ENCODE measurements around the gene TLK2.

The TLK2 gene

DNA sequence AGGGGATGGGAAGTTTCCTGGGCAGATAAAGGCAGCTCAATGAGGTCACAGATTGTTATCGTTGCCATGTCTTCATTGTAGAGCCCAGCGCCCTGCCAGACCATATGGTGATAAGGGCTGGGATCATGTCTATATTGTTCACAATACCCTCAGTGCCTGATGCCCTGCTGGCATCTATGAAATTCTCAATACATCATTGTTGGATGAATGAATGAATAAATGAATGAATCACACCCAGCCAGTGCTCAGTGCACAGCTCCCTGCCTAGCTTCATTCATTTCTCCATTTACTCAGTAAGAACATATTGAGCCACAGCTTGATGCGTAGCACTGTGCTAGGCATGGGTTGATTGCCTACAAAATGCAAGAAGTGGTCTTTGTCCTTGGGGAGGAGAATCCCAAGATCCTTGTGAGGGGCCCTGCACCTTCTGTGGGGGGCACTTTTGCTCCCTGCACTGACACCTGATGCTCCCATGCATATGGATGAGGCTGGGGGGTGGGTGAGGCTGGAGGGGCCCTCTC is 178.6 kb downstream of the TLK2 start:
- DNase-seq (ENCODE audit: extremely low read depth, insufficient read length): no peak
- H3K36me3 ChIP-seq (ENCODE audit: control insufficient read depth, insufficient read depth, low read length): no peaks in the 10 kb centered on the region

DNA sequence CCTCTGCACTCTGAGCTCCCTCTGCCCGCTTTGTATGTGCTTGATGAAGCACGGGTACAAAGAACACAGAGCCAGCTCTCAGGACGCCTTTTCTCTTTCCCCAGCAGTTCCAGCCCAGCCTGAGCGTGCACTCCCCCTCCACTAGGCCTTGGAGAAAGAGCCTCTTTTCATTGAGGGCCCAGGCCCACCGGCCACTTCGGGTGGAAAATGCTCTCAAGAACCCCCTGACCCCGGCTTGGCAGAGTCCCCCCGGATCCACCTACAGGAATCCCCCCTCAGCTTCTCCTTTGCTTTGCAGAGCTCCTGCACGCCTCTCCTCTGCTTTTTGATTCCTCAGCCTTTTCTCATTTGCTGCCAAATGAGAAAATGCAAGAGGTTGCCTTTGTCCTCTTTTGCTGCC is 179.1 kb downstream of the TLK2 start:
- Histone ChIP-seq H3K27me3 (replicated peaks; ENCODE audit: control insufficient read depth, insufficient read depth, low read length) (no peaks in the 10 kb centered on the region), H3K36me3 (ENCODE audit: control insufficient read depth, insufficient read depth, low read length) (no peaks in the 10 kb centered on the region), H3K4me3 (replicated peaks; ENCODE audit: low read depth, low read length) (no peak overlapping the region)
- TF ChIP-seq, protein P1, sequence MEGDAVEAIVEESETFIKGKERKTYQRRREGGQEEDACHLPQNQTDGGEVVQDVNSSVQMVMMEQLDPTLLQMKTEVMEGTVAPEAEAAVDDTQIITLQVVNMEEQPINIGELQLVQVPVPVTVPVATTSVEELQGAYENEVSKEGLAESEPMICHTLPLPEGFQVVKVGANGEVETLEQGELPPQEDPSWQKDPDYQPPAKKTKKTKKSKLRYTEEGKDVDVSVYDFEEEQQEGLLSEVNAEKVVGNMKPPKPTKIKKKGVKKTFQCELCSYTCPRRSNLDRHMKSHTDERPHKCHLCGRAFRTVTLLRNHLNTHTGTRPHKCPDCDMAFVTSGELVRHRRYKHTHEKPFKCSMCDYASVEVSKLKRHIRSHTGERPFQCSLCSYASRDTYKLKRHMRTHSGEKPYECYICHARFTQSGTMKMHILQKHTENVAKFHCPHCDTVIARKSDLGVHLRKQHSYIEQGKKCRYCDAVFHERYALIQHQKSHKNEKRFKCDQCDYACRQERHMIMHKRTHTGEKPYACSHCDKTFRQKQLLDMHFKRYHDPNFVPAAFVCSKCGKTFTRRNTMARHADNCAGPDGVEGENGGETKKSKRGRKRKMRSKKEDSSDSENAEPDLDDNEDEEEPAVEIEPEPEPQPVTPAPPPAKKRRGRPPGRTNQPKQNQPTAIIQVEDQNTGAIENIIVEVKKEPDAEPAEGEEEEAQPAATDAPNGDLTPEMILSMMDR (IDR thresholded peaks at IDR 0.05; ENCODE audit: insufficient read depth, low read length, poor library complexity, severe bottlenecking): no peak
- DNase-seq (ENCODE audit: extremely low read depth, insufficient read length): no peak

More for the DNA sequence above, 178.6 kb downstream of the TLK2 start:
- H3K27me3 ChIP-seq (replicated peaks; ENCODE audit: control insufficient read depth, insufficient read depth, low read length): no peaks in the 10 kb centered on the region
- no peak overlapping the region for H3K4me3 ChIP-seq (replicated peaks; ENCODE audit: low read depth, low read length)
- TF ChIP-seq, protein P1 (IDR thresholded peaks at IDR 0.05; ENCODE audit: insufficient read depth, low read length, poor library complexity, severe bottlenecking): no peak

DNA sequence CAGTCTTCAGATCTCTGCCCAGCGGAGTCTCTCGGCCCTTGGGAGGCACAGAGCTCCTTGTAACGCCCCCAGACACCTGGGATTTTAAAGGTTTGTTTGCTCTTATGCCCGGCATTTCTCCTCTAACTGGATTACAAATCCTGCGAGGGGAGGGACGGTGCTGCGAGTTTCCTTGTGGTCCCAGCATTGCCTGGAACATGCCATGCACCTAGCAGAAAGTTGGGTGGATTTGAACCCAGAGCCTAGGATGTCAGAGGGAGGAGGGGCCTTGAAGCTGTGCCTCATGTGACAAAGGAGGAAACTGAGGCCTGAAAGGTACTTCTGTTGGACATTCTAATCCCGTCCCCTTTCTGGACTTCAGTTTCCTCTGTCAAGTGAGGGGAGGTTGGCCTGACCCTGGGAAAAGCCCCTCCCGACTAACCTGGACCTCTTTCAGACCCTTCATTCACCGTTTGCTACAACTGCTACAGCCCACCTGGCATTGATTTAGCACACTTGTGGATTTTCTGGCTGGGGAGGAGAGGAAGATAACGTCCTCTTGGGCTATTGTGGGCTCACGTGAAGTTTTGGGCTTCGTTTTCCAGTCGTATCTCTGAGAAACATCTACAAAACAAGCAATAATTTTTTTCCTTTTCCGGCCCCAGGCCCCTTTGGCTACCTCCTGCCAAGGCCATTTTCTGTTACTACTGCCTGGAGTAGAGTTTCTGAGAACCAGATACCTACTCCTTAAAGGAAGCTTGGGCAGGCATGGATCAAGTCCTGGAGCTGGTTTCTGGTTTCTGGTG is 179.7 kb downstream of the TLK2 start:
- Histone ChIP-seq H3K36me3 (ENCODE audit: control insufficient read depth, insufficient read depth, low read length) (no peaks in the 10 kb centered on the region), H3K27me3 (replicated peaks; ENCODE audit: control insufficient read depth, insufficient read depth, low read length) (no peaks in the 10 kb centered on the region), H3K4me3 (replicated peaks; ENCODE audit: low read depth, low read length) (no peak overlapping the region)
- no peak for DNase-seq (ENCODE audit: extremely low read depth, insufficient read length)
- TF ChIP-seq, protein P1 (IDR thresholded peaks at IDR 0.05; ENCODE audit: insufficient read depth, low read length, poor library complexity, severe bottlenecking): no peak

- no peak for DNase-seq (ENCODE audit: extremely low read depth, insufficient read length)
- Histone ChIP-seq H3K27me3 (replicated peaks; ENCODE audit: control insufficient read depth, insufficient read depth, low read length) (no peaks in the 10 kb centered on the region), H3K36me3 (ENCODE audit: control insufficient read depth, insufficient read depth, low read length) (no peaks in the 10 kb centered on the region), H3K4me3 (replicated peaks; ENCODE audit: low read depth, low read length) (no peak overlapping the region)
- TF ChIP-seq, protein P1 (IDR thresholded peaks at IDR 0.05; ENCODE audit: insufficient read depth, low read length, poor library complexity, severe bottlenecking): no peak
Measured at GRCh38 chr17:62660629-62661118, 182.0 kb downstream of the TLK2 start.

- no peak for DNase-seq (ENCODE audit: extremely low read depth, insufficient read length)
- Histone ChIP-seq H3K27me3 (replicated peaks; ENCODE audit: control insufficient read depth, insufficient read depth, low read length) (no peaks in the 10 kb centered on the region), H3K36me3 (ENCODE audit: control insufficient read depth, insufficient read depth, low read length) (no peaks in the 10 kb centered on the region), H3K4me3 (replicated peaks; ENCODE audit: low read depth, low read length) (no peak overlapping the region)
- TF ChIP-seq, protein P1 (IDR thresholded peaks at IDR 0.05; ENCODE audit: insufficient read depth, low read length, poor library complexity, severe bottlenecking): no peak
Measured at GRCh38 chr17:62661337-62661736, 182.7 kb downstream of the TLK2 start.
